ENCODE data around the gene RND1. TPM values are rescaled to one million over a fixed set of nuclear protein-coding genes. Genes with fewer than 3 reads are reported as not detected.
A peak's percentile ranks its signal among the peaks of the same experiment; 100 is the strongest.

The RND1 gene
- total and polyA plus RNA-seq, 2 of the 13 experiments (the other 11 are each of a cell fraction or from before 2014, with no cell fraction given) = 1.8 to 1.9 TPM

- no peak for TF ChIP-seq ZNF780A (CRISPR knock-in tag; IDR thresholded peaks at IDR 0.05)
- TF ChIP-seq BRCA1 (CRISPR knock-in tag; IDR thresholded peaks at IDR 0.05) = 0 out of 2 replicates have a peak, but pooled peaks have one; percentile 44
- peak; percentile 48; the same call in 1 of the 2 replicates for TF ChIP-seq ISL2 (CRISPR knock-in tag; IDR thresholded peaks at IDR 0.05)
- TF ChIP-seq SMARCE1 (IDR thresholded peaks at IDR 0.05; ENCODE audit: borderline replicate concordance) = no peak
- TF ChIP-seq ZBTB1 (CRISPR knock-in tag; IDR thresholded peaks at IDR 0.05; ENCODE audit: borderline replicate concordance) = no peak
- TF ChIP-seq LBX2 (CRISPR knock-in tag; IDR thresholded peaks at IDR 0.05; ENCODE audit: borderline replicate concordance) = no peak
- TF ChIP-seq USF2 (IDR thresholded peaks at IDR 0.05; ENCODE audit: low read depth, low read length) = no peak
- no peak for TF ChIP-seq USF2 (CRISPR knock-in tag; IDR thresholded peaks at IDR 0.05; ENCODE audit: borderline replicate concordance)
- 0 out of 2 replicates have a peak, but pooled peaks have one; percentile 11 for TF ChIP-seq FOSL2 (CRISPR knock-in tag; IDR thresholded peaks at IDR 0.05)
- no peak for TF ChIP-seq ZNF3 (CRISPR knock-in tag; IDR thresholded peaks at IDR 0.05)
- TF ChIP-seq JUNB (CRISPR knock-in tag; IDR thresholded peaks at IDR 0.05; ENCODE audit: borderline replicate concordance) = no peak
- no peak for TF ChIP-seq ZNF12 (CRISPR knock-in tag; IDR thresholded peaks at IDR 0.05)
- 0 out of 2 replicates have a peak, but pooled peaks have one; percentile 15 for TF ChIP-seq GATAD1 (CRISPR knock-in tag; IDR thresholded peaks at IDR 0.05)
- TF ChIP-seq MTERF4 (CRISPR knock-in tag; IDR thresholded peaks at IDR 0.05) = no peak
- 0 out of 2 replicates have a peak, but pooled peaks have one; percentile 52 for TF ChIP-seq CENPT (CRISPR knock-in tag; IDR thresholded peaks at IDR 0.05; ENCODE audit: low read depth)
- peak; percentile 45; the same call in 1 of the 2 replicates for TF ChIP-seq RBFOX2 (IDR thresholded peaks at IDR 0.05; ENCODE audit: low read depth, low read length)
- no peak for TF ChIP-seq ZBTB37 (CRISPR knock-in tag; IDR thresholded peaks at IDR 0.05)
- TF ChIP-seq ZNF747 (CRISPR knock-in tag; IDR thresholded peaks at IDR 0.05; ENCODE audit: borderline replicate concordance) = peak; percentile 61; the same call in 1 of the 2 replicates
- peak; percentile 46; the same call in 1 of the 2 replicates for TF ChIP-seq THAP11 (CRISPR knock-in tag; IDR thresholded peaks at IDR 0.05)
- no peak for TF ChIP-seq NKX3-1 (CRISPR knock-in tag; IDR thresholded peaks at IDR 0.05)
- peak; percentile 75; the same call in 1 of the 2 replicates for TF ChIP-seq KDM5B (CRISPR knock-in tag; IDR thresholded peaks at IDR 0.05; ENCODE audit: borderline replicate concordance)
- no peak for TF ChIP-seq SNAPC2 (CRISPR knock-in tag; IDR thresholded peaks at IDR 0.05)
- TF ChIP-seq ZFP90 (CRISPR knock-in tag; IDR thresholded peaks at IDR 0.05; ENCODE audit: borderline replicate concordance) = no peak
- no peak for TF ChIP-seq RFX5 (IDR thresholded peaks at IDR 0.05; ENCODE audit: low read depth, low read length)
- no peak for TF ChIP-seq SYNCRIP (IDR thresholded peaks at IDR 0.05; ENCODE audit: insufficient read depth, low read depth, low read length)
- no peak for TF ChIP-seq ZNF740 (CRISPR knock-in tag; IDR thresholded peaks at IDR 0.05)
Observed at GRCh38 chr12:48865281-48866051, at the start of gene RND1 (continued).

Data from HepG2 (cell line).